PC-3 (cell line): ENCODE data around the gene AADACL2. TPM values are rescaled to one million over a fixed set of nuclear protein-coding genes. Genes with fewer than 3 reads are reported as not detected.

ENCODE experiments used
- ATAC-seq: fragments of 200-7000 bp; cut with Tn5 transposase; 2 replicates; pipeline ENCODE4 v1.9.1; 2020; ENCODE audit warnings: mild to moderate bottlenecking, moderate library complexity
- BruUV-seq: library from RNA; stranded (reverse); fragments of 400-500 nt; replicated peaks from 2 replicates; lab custom pipeline; 2021; lab: Mats Ljungman, UMichigan
- CTCF ChIA-PET: fragments of 300-600 bp; sonication (Branson Sonifier 250); formaldehyde crosslinking; loops from one replicate; lab custom pipeline; 2022; ENCODE audit warnings: antibody characterized with exemption; lab: Charles Lee
- POLR2A ChIA-PET: fragments of 300-600 bp; sonication (Branson Sonifier 250); formaldehyde crosslinking; loops from one replicate; lab custom pipeline; 2022; ENCODE audit warnings: antibody characterized with exemption; ENCODE audit not compliant: unreplicated experiment; lab: Charles Lee
- DNase-seq: peaks from one replicate; pipeline ENCODE4 v3.0.0-alpha.2; 2015
- H2AFZ ChIP-seq: fragments of 300-600 bp; sonication (generic); 2 replicates; pipeline ENCODE4 v1.6.0; 2016; ENCODE audit warnings: antibody characterized with exemption, low read length
- H3F3A ChIP-seq: fragments of 300-600 bp; sonication (generic); one replicate; pipeline ENCODE4 v1.6.0; 2017; ENCODE audit warnings: antibody characterized with exemption, low read length, control low read depth, mild to moderate bottlenecking; ENCODE audit not compliant: unreplicated experiment
- H3K27ac ChIP-seq: fragments of 300-600 bp; sonication (generic); 2 replicates; pipeline ENCODE4 v1.5.1; 2016; ENCODE audit warnings: mild to moderate bottlenecking, low read length
- H3K27me3 ChIP-seq: fragments of 300-600 bp; sonication (generic); 2 replicates; pipeline ENCODE4 v1.6.1; 2016; ENCODE audit warnings: low read length, mixed read lengths
- H3K36me3 ChIP-seq: fragments of 300-600 bp; sonication (generic); 2 replicates; pipeline ENCODE4 v1.6.1; 2016; ENCODE audit warnings: low read depth, mixed run types, low read length, mixed read lengths
- H3K4me1 ChIP-seq: fragments of 300-600 bp; sonication (generic); 2 replicates; pipeline ENCODE4 v1.5.1; 2016; ENCODE audit warnings: low read length; ENCODE audit not compliant: insufficient read depth
- H3K4me2 ChIP-seq: fragments of 300-600 bp; sonication (generic); 2 replicates; pipeline ENCODE4 v1.6.0; 2016; ENCODE audit warnings: low read length
- H3K4me3 ChIP-seq: fragments of 300-600 bp; sonication (generic); 2 replicates; pipeline ENCODE4 v1.5.1; 2016; ENCODE audit warnings: mild to moderate bottlenecking, low read length, mixed read lengths
- H3K79me2 ChIP-seq: fragments of 300-600 bp; sonication (generic); 2 replicates; pipeline ENCODE4 v1.6.1; 2017; ENCODE audit warnings: low read length, mixed read lengths
- H3K9ac ChIP-seq: fragments of 300-600 bp; sonication (generic); 2 replicates; pipeline ENCODE4 v1.6.0; 2016; ENCODE audit warnings: mild to moderate bottlenecking, low read length
- H3K9me2 ChIP-seq: fragments of 300-600 bp; sonication (generic); replicated peaks from 2 replicates; pipeline ENCODE4 v1.6.1; 2016; ENCODE audit warnings: mixed run types, low read length, mixed read lengths
- H3K9me3 ChIP-seq: fragments of 300-600 bp; sonication (generic); 2 replicates; pipeline ENCODE4 v1.6.1; 2016; ENCODE audit warnings: low read length, mixed read lengths
- H4K20me1 ChIP-seq: fragments of 300-600 bp; sonication (generic); 2 replicates; pipeline ENCODE4 v1.6.1; 2016; ENCODE audit warnings: low read length, mixed read lengths
- CTCF ChIP-seq: fragments of 300-600 bp; sonication (generic); conservative IDR thresholded peaks from 2 replicates; pipeline ENCODE4 v1.5.1; 2017; ENCODE audit warnings: antibody characterized with exemption, low read depth, mild to moderate bottlenecking, low read length
- EZH2 ChIP-seq: fragments of 300-600 bp; sonication (generic); IDR thresholded peaks from one replicate; pipeline ENCODE4 v1.6.1; 2017; ENCODE audit warnings: antibody characterized with exemption, mild to moderate bottlenecking, low read length; ENCODE audit not compliant: unreplicated experiment
- EZH2phosphoT487 ChIP-seq: fragments of 300-600 bp; sonication (generic); IDR thresholded peaks from 2 replicates; pipeline ENCODE4 v1.6.1; 2018; ENCODE audit warnings: mild to moderate bottlenecking, antibody characterized with exemption, low read length, borderline replicate concordance
- intact Hi-C: fragments of 100-400 bp; cut with micrococcal nuclease; formaldehyde crosslinking; loops from 2 replicates; pipeline ENCODE4 v1.9.0; 2023
- total RNA-seq: library from RNA; depleted of rRNA; stranded (reverse); fragments of >200 nt; gene quantifications from 2 replicates; pipeline ENCODE4 v1.2.3, GENCODE V29; 2014

The AADACL2 gene
- total RNA-seq, 1 experiment from 2014 or later: not detected

- TF ChIP-seq EZH2: no peak
- no peak for TF ChIP-seq CTCF
- no peak for TF ChIP-seq EZH2phosphoT487
- ATAC-seq: no peak
- H3K9ac ChIP-seq: no peak overlapping the region
- H3K9me3 ChIP-seq: no peaks in the 10 kb centered on the region
- no peaks in the 10 kb centered on the region for H3K4me1 ChIP-seq
- ChIA-PET CTCF (no interaction called here), POLR2A (no interaction called here)
- H4K20me1 ChIP-seq: no peaks in the 10 kb centered on the region
- no peaks in the 10 kb centered on the region for H3K79me2 ChIP-seq
- no peak for DNase-seq
- no peak overlapping the region for H3K4me2 ChIP-seq
- intact Hi-C loops: no loop called here
- no peaks in the 10 kb centered on the region for H3K9me2 ChIP-seq
- no peak overlapping the region for H3K4me3 ChIP-seq
- no peak overlapping the region for H3K27ac ChIP-seq
- no peaks in the 10 kb centered on the region for H3K27me3 ChIP-seq
- BruUV-seq: no TSS peak
- no peaks in the 10 kb centered on the region for H3K36me3 ChIP-seq
- no peak overlapping the region for H2AFZ ChIP-seq
- no peaks in the 10 kb centered on the region for H3F3A ChIP-seq
Observed at GRCh38 chr3:151776259-151776740, 42.6 kb downstream of the AADACL2 start.

GRCh38 chr3:151777880-151778279, 44.2 kb downstream of the AADACL2 start:
- H4K20me1 ChIP-seq: no peaks in the 10 kb centered on the region
- intact Hi-C loops: no loop called here
- no peak for ATAC-seq
- TF ChIP-seq EZH2: no peak
- no peak for TF ChIP-seq EZH2phosphoT487
- no peak for TF ChIP-seq CTCF
- H3K27ac ChIP-seq: no peak overlapping the region
- DNase-seq: no peak
- no peak overlapping the region for H2AFZ ChIP-seq
- CTCF ChIA-PET: no interaction called here
- no peak overlapping the region for H3K9ac ChIP-seq
- no peaks in the 10 kb centered on the region for H3K27me3 ChIP-seq
- H3K9me3 ChIP-seq: no peaks in the 10 kb centered on the region
- H3K4me3 ChIP-seq: no peak overlapping the region
- no peak overlapping the region for H3K4me2 ChIP-seq
- no TSS peak for BruUV-seq
- no peaks in the 10 kb centered on the region for H3F3A ChIP-seq
- no peaks in the 10 kb centered on the region for H3K9me2 ChIP-seq
- POLR2A ChIA-PET: no interaction called here
- H3K79me2 ChIP-seq: no peaks in the 10 kb centered on the region
- H3K36me3 ChIP-seq: no peaks in the 10 kb centered on the region
- H3K4me1 ChIP-seq: no peaks in the 10 kb centered on the region

- no peak for TF ChIP-seq EZH2phosphoT487
- no peak for TF ChIP-seq CTCF
- TF ChIP-seq EZH2: no peak
- H3K36me3 ChIP-seq: no peaks in the 10 kb centered on the region
- POLR2A ChIA-PET: no interaction called here
- ATAC-seq (peak; percentile 62), DNase-seq (peak; percentile 34)
- peaks cover 26% of the 10 kb centered on the region for H3K4me1 ChIP-seq
- intact Hi-C loops: no loop called here
- no peak overlapping the region for H2AFZ ChIP-seq
- H3K9me3 ChIP-seq: no peaks in the 10 kb centered on the region
- no peaks in the 10 kb centered on the region for H3K27me3 ChIP-seq
- BruUV-seq: no TSS peak
- H3K9ac ChIP-seq: no peak overlapping the region
- H3F3A ChIP-seq: no peaks in the 10 kb centered on the region
- no peaks in the 10 kb centered on the region for H3K9me2 ChIP-seq
- no peak overlapping the region for H3K27ac ChIP-seq
- CTCF ChIA-PET: no interaction called here
- no peaks in the 10 kb centered on the region for H3K79me2 ChIP-seq
- H3K4me3 ChIP-seq: no peak overlapping the region
- H3K4me2 ChIP-seq: no peak overlapping the region
- no peaks in the 10 kb centered on the region for H4K20me1 ChIP-seq
Observed at GRCh38 chr3:151787626-151788025, 53.9 kb downstream of the AADACL2 start.
